Dermis microvascular lymphatic vessel endothelial cell (primary cell): ENCODE results near the gene FAM43B. TPM values are rescaled to one million over a fixed set of nuclear protein-coding genes. Genes with fewer than 3 reads are reported as not detected.

Experiments used
- DNase-seq, 2 donors: peaks; one replicate each; pipeline versions ENCODE4 v3.0.0 to v3.0.0-alpha.2; 2010; ENCODE audit warnings: low read depth in 2 of 2
- total RNA-seq: library from RNA; depleted of rRNA; stranded (reverse); fragments of >200 nt; gene quantifications from 2 replicates; pipeline ENCODE4 v1.2.1, GENCODE V29; 2014

Gene FAM43B
- total RNA-seq, 1 donor from 2014 or later, result not detected

DNA sequence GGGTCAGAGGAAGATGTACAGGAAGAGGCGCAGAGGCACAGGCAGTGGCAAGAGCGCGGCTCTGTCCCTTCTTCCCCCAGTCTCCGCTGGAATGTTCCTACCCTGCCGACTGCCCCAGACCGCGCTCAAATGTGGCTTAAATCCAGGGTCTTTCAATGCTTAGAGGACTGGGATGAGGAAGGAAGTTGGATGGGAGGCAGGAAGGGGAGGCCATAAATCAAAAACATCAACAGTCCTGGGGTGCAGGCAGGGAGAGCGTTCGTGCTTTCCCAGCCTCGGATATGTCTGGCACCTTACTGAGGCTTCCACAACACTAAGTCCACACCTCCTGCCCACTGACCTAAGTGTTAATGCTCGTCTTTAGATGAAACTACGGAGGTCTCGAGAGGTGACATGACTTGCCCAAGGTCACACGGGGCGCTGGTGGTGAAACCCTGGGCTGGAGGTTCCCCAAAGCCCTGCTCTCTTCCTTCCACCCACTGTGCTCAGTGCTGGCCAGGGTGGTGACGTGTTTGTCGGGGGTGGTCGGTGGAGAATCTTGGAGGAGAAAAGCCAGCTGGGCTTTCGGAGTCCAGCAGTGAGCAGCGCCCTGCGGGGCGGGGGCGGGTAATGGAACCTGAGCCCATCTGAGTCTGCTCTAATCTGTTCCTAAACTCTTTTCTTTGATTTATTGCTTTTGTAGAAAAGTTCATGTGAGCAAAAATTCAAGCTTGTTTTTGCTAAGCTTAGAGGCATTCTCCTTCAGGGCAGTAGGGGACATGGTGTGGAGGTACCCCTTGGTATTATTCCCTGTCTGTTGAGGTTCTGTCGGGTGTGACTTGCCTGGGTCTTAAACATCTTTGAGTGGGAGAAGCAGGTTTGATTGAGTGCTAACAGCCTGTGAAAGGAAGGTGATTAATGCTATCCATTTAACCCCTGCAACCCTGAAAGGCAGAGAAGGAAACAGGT lies 37.2 kb downstream of the FAM43B start:
- DNase-seq, result peak; percentile 22 to 43

DNA sequence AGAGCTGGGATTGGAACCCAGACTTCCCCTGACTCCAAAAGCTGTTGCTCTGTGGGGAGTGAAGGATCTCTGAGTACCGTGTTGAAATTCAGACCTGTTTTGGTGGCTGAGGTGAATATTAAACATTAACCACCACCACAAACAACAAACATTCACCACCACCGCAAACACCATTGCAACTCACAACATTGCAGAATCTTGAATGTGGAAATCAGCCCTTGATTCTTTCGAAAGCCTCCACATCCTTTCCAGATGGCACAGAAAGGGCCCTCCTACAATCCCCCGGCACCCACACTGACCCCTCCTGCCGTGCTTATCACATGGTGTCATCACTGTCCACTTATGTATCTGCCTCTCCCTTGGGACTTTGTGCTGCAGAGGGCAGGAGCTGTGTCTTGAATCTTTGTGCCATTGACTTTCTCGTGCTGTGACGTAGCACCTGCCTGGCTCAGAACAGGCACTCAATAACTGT lies 38.0 kb downstream of the FAM43B start:
- DNase-seq, result no peak

DNA sequence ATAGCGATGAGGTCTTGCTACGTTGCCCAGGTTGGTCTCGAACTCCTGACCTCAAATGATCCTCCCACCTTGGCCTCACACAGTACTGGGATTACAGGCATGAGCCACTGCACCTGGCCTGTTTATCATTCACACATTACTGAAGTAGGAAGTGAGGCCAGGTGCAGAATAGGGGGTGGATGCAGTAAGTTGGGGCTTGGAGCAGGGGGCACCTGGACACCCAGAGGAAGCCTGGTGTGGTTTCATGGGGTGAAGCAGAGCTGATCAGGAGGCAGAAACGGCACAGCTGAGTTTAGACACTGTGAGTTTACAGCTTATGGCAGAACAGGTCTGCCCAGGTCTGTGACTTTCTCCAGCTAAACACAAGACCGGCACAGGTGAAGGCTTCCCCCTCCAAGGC lies 41.4 kb downstream of the FAM43B start:
- no peak for DNase-seq

DNA sequence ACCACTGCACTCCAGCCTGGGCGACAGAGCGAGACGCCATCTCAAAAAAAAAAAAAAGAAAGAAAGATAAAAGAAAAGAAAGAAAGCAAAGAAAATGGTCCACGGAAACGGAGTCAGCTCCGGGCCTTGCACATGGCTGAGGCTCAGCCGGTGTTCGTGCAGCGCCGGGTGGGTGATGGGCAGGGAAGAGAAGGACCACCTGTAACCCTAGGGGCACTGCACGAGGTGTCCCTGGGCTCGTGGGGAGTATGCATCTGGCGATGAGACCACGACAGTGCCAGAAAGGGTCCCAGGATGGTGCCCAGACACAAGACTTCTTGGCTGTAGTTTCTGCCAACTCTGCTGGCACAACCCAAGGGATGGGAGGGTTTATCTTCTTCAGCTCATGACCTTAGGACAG lies 42.4 kb downstream of the FAM43B start:
- no peak for DNase-seq

DNA sequence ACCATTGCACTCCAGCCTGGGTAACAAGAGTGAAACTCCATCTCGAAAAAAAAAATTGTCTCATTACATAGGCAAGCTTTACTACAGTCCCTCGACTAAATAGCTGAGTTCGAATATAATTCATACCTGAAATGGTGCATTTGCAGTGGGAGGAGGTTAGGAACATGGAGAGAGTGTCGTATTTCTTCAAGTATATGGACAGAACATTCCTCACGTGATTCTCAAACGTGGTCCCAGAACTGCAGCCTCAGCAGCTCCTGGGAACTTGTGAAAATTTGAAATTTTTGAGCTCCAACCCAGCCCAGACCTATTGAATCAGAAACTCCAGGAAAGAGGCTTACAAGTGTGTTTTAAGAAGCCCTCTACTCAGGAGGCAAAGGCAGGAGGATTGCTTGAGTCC lies 43.7 kb downstream of the FAM43B start:
- DNase-seq, result no peak

DNA sequence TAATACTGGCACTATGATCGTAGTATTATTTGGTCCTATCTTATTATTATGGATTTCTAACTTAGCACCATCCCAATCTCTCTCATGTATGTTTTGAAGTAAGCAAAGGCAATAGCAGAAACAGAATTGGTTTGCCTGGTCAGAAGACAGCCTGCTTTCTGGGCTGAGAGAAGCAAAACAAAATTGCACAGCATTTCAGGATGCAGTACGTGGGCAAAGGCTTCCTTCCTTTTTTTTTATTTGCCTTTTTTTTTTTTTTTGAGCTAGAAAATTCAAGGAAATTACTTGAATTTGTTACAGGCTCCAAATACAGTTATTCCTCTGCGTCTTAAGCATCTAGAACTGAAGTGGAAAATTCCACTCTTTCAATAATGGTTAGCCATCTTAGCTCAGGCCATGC lies 45.3 kb downstream of the FAM43B start:
- DNase-seq, result peak in 1 of 2 donors; percentile 40

DNA sequence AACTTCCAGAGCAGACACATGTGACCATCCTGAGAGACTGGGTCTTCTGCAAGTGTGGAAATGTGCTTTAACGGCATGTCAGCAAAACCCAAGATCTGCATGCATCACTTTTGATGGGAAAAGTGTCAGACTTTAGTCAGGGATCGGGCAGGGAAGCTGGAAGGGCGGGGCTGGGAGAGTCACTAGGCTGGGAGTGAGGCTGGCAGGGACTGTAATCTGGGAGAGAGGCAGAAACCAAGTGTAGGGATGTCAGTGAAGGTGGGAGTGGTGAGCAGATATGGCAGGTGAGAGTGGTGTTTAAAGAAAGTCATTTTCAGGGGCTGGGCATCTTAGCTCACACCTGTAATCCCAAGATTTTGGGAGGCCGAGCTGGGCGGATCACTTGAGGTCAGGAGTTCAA lies 47.8 kb downstream of the FAM43B start:
- DNase-seq, result no peak

DNA sequence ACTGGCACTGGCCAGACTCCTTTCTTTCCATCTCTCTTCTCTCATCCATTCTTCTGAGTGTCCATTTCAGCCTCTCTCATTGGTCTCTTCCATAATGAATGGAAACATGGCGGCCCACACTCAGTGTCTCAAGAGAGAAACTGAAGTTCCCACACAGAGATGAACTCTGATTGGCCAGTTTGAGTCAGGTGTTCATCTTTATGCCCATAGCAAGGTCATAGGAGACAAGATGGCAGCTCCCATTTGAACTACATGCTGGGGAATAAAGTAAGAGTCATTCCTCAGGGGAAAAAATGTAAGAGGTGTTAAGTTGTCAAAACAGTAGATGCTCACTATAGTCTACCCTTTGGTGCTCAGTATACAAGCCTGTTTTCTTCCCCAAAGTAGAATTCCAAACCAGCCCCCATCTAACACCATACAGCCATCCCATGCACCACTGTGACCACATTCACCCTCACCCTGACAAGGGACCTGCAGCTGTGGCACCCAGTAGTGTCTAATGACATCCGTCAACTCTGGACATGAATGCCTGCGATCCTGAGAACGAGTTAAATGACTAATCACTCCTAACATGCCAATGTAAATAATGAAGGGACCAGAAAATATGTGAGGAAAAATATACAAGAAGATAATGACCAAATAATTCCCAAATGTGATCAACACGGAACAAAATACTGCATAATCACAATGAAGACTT lies 48.9 kb downstream of the FAM43B start:
- DNase-seq, result peak; percentile 23 to 27

DNA sequence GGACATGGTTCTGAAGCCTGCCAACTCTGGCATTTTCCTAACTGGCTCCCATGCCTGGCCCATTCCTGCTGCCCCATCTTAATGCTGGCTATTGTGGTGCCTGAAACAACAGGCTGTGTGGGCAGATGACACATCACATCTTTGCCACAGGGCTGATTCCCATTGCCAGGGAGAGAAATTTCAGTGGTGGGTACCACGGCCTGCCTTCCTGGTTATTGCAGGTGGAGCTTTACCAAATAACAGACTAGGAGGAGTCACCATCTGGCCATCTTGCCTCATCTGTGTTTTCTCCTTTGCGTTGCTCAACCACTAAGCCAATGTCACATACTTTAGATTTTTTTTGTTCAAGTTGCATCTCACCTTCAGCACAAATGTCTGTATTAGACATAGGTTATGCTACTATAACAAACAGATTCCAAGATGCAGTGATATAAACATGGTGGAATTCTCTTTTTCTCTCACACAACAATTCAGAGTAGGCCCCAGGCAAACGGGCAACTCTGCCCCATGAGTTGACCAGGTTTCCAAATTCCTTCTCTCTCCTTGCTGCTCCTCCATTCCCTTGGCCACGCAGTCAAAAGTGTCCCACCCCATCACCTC lies 50.6 kb downstream of the FAM43B start:
- DNase-seq, result no peak

DNA sequence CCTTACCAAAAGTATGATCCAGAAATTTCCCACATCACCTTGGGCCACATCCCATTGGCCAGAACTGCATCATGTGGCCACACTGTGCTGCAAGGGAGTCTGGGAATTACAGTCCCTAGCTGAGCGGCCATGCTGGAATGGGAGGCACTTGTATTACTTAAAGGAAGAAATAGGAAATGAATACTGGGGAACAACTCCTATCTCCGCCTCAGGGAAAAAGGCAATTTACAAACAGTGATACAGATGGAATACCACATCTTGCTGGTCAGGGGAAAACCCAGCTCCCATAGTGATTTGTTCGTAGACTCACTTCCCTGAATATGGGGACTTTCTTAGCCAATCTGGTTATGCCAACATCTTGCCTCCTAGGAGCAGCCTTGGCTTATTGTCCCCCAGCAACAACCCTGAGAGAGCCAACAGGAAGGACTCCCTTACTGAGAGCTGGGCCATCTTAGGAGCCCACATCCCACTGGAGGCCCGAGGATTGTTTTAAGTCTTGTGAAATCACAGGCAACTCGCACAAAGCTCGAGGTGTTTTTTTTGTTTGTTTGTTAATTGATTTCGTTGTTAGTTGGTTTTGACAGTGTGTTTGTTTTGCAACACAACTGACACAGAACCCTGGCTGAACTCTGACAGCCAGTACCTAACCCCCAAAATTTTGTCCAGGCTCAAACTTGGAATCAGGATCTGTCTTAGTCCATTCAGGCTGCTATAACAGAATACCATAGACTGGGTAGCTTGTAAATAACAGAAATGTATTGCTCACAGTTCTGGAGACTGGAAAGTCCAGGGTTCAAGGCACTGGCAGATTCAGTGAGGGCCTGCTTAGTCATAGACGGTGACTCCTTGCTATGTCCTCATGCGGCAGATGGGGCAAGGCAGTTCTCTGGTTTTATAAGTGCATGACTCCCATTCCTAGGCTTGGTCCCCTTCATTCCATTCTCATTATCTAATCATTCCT lies 51.4 kb downstream of the FAM43B start:
- no peak for DNase-seq

Other genes with a start within 250 kb of the FAM43B start
- gene CAMK2N1, start 66.4 kb upstream of the FAM43B start, total RNA-seq, result 0.76 and 1.0 TPM in 2 replicates
- gene MUL1, start 44.4 kb upstream of the FAM43B start, total RNA-seq, result 18.4 and 31.1 TPM in 2 replicates
- 1.2 and 4.4 TPM in 2 replicates for gene CDA, start 36.5 kb downstream of the FAM43B start, total RNA-seq
- gene PINK1, start 80.9 kb downstream of the FAM43B start, total RNA-seq, result 53.4 and 100 TPM in 2 replicates
- 302 and 328 TPM in 2 replicates for gene DDOST, start 108.8 kb downstream of the FAM43B start, total RNA-seq
- gene KIF17, start 165.4 kb downstream of the FAM43B start, total RNA-seq, result 22.0 and 24.0 TPM in 2 replicates
- gene SH2D5, start 180.1 kb downstream of the FAM43B start, total RNA-seq, result 0.25 and 0.26 TPM in 2 replicates
- gene HP1BP3, start 234.7 kb downstream of the FAM43B start, total RNA-seq, result 150 and 192 TPM in 2 replicates